NCI-H2081 treated with DMSO at 0.1 percent for 48 hours (cell line): ENCODE results near the gene FSTL4.
"Not testable (repeated sequence)": the region's sequence is repeated elsewhere in the genome, so short reads cannot be mapped to it uniquely, and the experiment has no call there.

ENCODE experiments used
- DNase-seq: peaks from one replicate; lab custom pipeline; 2025; lab: John Stamatoyannopoulos, UW

The FSTL4 gene

DNA sequence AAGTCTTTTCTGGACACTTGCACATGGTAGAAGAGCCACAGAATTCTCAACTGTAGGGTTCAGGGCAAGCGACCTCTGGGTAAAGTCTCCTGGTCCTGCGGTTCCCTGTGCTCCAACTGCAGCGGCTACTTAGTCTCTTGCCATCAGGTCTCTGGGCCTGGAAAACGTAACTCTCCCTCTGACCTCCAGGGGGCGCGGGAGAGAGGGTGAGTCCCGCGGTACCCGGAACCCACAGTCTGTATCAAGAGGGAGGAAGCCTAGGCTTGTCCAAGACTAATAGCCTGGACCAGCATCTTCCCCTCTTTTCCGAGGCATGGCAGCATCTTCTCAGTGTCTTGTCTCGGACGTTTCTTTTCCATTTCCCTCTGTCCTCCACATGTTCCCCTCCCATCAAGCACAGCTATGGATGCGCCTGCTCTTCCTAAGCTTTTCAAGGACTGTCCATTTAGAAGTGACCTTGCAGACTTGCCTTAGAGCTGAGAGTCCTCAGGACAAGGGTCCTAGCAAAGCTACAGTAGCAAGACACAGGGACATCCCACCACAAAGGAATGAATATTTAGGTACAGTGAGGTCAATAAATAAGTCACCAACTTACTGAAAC is 59.3 kb downstream of the FSTL4 start:
- DNase-seq = no peak

DNA sequence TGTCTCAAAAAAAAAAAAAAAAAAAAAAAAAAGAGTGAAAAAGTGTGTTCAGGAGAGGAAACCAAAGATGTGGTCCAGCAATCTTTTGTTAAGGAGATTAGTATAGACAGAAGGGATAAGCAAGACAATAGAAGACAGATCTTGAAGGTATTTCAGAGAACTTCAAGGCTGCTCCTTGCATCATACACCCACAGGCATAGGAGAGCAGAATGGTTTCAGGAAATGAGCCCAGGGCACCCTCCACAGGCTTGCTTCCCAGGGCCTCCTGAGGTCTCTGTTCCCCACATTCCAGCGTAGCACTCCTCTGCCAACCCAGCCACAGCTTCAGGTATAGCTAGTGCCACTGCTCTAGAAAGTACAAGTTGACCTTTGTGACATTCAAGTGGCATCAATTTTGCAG is 65.8 kb downstream of the FSTL4 start:
- DNase-seq = no peak

- no peak for DNase-seq
Observed at GRCh38 chr5:133544346-133544745, 68.0 kb downstream of the FSTL4 start.

GRCh38 chr5:133539818-133540217 is 72.5 kb downstream of the FSTL4 start:
- DNase-seq = no peak

DNA sequence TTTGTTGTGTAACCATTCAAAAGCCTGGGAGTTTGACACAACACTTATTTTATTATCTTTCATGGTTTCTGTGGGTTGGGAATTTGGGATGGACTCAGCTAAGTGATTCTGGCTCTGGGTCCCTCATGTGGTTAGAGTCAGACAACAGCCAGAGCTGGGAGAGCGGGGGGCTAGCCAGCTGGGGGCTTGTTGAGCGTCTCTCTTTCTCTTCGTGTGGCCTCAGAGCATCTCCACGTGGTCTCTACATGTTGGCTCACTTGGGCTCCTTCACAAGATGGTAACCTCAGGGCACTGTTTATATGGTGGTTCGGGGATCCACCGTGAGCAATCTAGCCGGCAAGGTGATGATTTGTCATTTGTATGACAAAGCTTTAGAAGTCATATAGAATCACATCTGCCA is 73.6 kb downstream of the FSTL4 start:
- no peak for DNase-seq

GRCh38 chr5:133535241-133535929 is 77.0 kb downstream of the FSTL4 start:
- not testable (repeated sequence) for DNase-seq

- no peak for DNase-seq
Observed at GRCh38 chr5:133534566-133534965, 77.8 kb downstream of the FSTL4 start.

- DNase-seq = no peak
Observed at GRCh38 chr5:133533541-133533940, 78.8 kb downstream of the FSTL4 start.

- no peak for DNase-seq
Observed at GRCh38 chr5:133531594-133531993, 80.7 kb downstream of the FSTL4 start.

- no peak for DNase-seq
Observed at GRCh38 chr5:133531178-133531577, 81.2 kb downstream of the FSTL4 start.

DNA sequence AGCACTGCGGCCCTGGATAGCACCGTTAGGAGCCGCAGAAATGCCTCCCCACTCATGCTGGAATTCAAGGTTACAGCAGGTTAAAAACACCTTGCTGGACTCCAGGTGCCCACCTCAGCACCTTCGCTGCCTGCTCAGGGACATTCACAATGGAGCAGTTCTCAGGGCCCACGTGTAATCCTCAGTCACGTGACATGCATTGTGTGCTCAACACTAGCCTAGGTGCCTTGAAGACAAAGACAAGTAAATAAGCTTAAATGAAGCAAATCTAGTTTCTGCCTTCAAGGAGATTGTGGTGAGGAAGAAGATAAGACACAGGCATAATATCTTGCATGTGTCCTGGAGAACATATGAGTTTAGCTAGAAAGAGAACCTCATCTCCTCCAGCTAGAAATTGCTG is 82.1 kb downstream of the FSTL4 start:
- no peak for DNase-seq

GRCh38 chr5:133528841-133529240 is 83.5 kb downstream of the FSTL4 start:
- no peak for DNase-seq

GRCh38 chr5:133527311-133527710 is 85.0 kb downstream of the FSTL4 start:
- no peak for DNase-seq

- no peak for DNase-seq
Observed at GRCh38 chr5:133526368-133526767, 86.0 kb downstream of the FSTL4 start.

DNA sequence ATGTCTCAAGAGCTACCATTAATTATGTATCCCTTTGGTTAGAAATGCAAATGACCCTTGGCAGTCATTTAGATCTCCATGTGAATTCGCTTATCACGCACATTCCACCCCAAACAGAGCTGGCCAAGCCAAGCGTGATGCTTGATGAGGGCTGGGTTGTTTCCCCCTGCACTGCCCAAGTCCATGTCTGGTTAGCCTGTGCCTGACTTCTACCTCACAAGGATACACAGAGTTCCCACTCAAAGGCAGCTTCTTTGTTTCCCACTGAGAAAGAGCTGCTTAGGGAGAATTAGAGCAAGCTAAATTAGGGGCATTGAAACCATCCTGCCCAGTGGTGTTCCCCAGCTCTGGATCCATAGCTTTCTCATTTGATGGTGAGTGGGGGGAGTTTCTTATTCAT is 87.2 kb downstream of the FSTL4 start:
- no peak for DNase-seq

GRCh38 chr5:133524666-133525065 is 87.7 kb downstream of the FSTL4 start:
- DNase-seq = no peak

DNA sequence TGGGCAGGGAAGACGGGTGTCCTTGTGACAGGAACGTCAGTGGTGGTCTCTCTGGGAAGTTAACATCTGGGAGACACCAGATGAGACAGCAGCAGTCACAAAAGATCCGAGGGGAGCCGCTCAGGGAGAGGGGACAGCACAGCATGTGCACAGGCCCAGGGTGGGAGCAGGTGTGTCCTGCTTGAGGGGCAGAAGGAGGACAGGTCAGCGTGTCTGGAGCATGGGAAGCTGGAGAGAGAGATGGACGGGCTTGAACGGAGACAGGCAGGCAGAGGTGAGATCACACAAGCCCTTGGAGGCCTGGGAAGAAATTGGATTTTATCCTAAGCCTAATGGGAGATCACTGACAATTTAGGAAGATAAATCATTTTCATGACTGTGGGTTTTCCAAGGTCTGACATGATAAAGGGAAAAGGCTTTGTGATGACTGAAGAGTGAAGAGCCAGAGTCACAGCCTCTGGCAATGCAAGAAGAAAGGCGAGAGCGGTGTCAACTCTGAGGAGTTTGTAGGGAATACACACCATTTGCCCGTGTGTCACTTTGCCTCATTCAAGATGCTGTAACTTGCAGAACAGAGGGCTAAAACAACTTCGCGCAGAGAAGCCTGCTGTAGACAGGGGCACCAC is 88.3 kb downstream of the FSTL4 start:
- no peak for DNase-seq

GRCh38 chr5:133523013-133523658 is 89.2 kb downstream of the FSTL4 start:
- no peak for DNase-seq

GRCh38 chr5:133521801-133522200 is 90.5 kb downstream of the FSTL4 start:
- DNase-seq = no peak

DNA sequence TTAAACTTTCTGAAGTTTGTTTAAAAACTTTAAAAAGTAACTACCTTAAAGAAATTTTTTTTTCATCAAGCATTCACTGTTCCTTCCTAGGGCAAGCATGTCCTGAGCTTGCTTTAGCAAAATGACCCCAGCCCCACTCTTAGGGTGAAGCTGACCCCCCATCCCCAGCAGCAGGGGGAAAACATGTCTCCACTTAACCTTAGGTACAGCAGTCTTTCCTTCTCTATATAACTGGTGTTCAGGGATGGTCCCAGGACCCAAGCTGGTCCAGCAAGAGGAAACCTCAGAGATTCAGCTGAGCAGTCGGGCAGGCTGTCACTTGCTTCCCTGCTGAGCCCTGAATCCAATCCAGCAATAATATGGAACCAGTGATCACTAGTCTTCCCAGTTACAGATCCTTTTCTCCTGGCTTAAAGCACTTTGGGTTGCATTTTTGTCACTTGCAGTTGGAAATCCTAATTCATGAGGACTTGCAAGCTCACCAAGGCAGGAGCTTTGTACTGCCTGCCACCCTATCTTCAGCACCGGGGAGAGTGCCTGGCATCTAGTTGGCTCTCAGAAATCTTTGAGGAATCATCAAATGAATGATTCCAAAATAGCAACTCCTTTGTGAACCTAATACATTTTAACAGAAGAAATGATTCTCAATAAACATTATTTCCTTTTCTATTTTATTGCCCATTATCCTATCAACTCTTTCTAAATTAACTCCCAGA is 91.2 kb downstream of the FSTL4 start:
- DNase-seq = no peak

DNA sequence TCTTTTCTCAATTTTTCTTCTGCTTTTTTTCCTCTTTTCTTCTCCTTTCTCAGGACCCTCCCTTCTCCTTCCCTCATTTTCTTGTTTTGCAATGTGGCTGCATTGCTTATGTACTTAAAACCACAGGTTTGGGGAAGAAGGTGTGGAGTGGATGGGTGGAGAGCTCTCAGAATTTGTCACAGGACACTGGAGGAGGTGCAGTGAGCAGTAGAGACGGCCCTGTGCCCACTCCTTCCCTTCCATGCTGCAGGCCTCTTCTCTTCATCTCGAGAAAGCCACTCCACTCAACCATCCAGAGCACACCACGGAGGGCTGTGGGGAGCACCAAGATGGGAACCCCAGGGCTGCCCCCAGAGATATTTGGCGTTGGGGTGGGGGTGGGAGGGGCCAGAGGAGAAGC is 92.3 kb downstream of the FSTL4 start:
- no peak for DNase-seq

- no peak for DNase-seq
Observed at GRCh38 chr5:133519191-133519590, 93.2 kb downstream of the FSTL4 start.
